Measurements from ENCODE around the gene ABCA1.
"Not testable (repeated sequence)": the region's sequence is repeated elsewhere in the genome, so short reads cannot be mapped to it uniquely, and the experiment has no call there.

ABCA1 gene

DNA sequence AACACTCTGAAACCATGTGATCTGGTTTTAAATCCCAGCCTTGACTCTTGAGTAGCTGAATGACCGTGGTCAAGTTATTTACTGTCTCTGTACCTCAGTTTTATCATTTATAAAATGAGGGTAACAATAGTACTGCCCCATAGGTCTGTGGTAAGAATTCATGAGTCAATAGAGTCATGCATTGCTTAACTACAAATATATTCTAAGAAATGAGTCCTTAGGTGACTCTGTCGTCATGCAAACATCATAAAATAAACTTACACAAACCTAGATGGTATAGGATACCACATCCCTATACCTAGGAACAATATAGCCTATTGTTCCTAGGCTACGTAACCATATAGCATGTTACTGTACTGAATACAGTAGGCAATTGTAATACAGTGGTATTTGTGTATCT lies 20.3 kb upstream of the ABCA1 start:
- DNase-seq: no peak

- DNase-seq: no peak
These were observed 16.9 kb upstream of the ABCA1 start for GRCh38 chr9:104944871-104945270.

- no peak for DNase-seq
These were observed 16.4 kb upstream of the ABCA1 start for GRCh38 chr9:104944356-104944755.

DNA sequence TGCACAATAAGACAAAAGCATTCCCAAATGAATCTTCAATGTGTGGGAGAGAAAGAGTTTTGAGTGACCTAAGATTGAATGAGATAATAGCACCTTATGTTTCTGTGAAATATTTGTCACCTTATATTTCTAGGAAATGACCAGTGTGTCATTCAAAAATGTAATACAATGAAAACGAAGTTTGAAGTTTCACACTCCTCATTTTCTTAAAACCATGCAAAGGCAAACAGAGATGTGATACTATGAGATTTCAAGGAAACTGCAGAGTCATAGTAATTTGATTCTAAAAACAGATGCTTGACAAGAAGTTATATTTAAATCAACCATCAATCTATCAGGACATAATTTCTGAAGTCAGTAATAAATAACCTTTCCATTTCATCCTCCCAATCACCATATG lies 13.6 kb upstream of the ABCA1 start:
- no peak for DNase-seq

GRCh38 chr9:104936291-104936690 lies 8.3 kb upstream of the ABCA1 start:
- no peak for DNase-seq

DNA sequence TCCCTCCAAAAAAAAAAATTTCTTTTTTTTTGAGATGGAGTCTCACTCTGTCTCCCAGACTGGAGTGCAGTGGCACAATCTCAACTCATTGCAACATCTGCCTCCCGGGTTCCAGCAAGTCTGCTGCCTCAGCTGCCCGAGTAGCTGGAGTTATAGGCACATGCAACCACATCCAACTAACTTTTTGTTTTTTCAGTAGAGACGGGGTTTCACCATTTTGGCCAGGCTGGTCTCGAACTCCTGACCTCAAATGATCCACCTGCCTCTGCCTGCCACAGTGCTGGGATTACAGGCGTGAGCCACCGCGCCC lies 7.5 kb upstream of the ABCA1 start:
- not testable (repeated sequence) for DNase-seq

DNA sequence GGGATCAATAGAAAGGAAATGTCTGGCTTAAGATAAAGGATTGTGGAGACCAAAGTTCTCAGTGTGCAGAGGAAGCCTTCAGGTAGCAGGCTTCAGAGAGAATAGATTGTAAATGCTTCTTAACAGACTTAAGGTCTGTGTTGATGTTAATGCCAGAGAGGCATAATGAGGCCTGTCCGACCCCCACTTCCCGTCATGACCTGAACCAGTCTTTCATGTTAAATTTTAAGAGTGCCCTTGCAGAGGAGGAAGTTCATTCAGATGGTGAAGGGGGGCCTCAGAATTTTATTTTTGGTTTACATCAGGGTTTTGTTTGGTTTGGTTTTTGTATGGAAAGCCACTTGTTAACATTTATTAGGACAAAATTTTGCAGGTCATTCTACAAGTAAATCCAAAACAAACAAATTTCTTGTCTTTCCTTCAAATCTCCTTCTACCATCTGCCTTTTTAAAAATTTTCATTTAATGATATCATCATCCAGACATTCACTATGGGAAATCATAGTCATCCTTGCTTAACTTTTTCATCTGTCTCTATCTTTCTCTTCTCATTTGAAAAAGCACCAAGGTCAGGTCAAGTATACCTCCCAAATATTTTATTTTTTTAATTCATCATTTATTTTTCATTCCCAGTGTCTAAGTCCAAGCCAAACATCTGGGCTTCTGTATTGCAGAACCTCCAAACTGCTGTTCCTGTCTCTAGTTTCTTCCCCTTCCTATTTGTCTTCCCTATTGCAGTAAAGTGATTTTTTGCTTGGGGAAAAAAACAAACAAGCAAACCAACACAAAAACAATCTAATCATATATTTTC lies 6.9 kb upstream of the ABCA1 start:
- no peak for DNase-seq

DNA sequence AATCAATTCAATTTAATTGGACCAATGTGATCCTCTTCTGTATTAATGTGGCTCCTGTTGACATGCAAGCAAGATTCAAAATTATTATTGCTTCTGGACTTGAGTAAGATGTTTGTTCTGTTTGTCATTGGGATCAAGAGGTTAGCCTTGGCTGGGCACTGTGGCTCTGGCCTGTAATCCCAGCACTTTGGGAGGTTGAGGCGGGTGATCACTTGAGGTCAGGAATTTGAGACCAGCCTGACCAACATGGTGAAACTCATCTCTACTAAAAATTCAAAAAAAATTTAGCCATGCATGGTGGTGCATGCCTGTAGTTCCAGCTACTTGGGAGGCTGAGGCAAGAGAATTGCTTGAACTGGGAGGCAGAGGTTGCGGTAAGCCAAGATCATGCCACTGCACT lies 5.1 kb upstream of the ABCA1 start:
- not testable (repeated sequence) for DNase-seq

DNA sequence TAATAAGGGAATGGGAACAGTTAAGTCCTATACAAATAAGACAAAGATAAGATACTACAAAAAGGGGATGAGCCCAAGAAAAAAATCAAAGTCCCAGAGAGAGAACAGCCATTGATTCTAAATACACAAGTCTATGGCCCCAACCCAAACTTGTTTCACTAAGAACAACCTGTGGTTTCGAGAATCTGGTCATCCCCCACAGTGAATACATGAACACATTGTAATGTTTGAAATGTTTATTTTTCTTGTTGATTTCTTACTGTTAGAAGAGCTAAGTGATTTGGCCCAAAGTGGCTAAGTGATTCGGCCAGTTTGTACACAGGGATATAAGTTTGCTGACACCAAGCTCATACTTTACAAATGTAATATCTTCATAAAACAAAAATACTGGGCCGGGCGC lies 3.3 kb upstream of the ABCA1 start:
- no peak for DNase-seq

- no peak for DNase-seq
These were observed 591 bp downstream of the ABCA1 start for GRCh38 chr9:104927216-104927911.

DNA sequence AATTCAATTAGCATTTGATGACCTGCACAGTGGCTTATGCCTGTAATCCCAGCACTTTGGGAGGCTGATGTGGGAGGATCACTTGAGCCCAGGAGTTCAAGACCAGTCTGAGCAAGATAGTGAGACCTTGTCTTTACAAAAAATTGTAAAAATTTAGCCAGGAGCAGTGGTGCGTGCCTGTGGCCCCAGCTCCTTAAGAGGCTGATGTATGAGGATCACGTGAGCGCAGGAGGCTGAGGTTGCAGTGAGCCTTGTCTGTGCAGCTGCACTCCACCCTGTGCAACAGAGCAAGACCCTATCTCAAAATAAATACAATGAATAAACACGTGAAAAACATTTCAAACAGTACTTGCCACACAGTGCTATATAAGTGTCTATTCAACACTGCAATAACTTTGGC lies 4.2 kb downstream of the ABCA1 start:
- no peak for DNase-seq

DNA sequence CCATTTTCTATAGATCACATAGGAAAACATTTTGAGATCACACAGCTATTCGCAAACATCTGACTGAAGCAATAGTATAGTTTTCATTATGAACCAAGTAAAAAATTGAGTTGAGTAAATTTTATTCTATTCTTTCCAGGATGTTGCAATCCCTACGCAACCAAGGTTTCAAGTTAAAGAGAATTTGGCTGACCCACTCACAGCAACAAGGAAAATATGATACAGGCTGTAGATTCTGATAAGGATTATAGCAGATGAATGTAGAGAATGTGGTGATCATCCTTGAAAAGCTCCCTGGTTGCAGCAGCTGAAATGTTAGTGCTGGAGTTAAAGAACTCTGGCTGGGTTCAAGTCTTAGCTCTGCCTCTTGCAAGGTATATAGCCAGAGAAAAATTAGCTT lies 4.7 kb downstream of the ABCA1 start:
- DNase-seq: no peak

DNA sequence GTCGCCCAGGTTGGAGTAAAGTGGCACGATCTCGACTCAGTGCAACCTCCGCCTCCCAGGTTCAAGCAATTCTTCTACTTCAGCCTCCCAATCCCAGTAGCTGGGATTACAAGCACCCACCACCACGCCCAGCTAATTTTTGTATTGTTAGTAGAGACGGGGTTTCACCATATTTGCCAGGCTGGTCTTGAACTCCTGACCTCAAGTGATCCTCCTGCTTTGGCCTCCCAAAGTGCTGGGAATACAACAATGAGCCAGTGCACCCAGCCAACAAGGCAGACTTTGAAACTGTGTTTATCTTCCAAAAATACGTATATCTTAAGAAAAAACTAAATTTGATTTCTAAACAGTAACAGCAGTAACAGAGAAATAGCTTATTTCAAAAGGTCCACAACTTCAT lies 5.2 kb downstream of the ABCA1 start:
- not testable (repeated sequence) for DNase-seq

- DNase-seq: no peak
These were observed 6.8 kb downstream of the ABCA1 start for GRCh38 chr9:104921067-104921741.

- DNase-seq: no peak
These were observed 12.2 kb downstream of the ABCA1 start for GRCh38 chr9:104915753-104916152.

- no peak for DNase-seq
These were observed 12.9 kb downstream of the ABCA1 start for GRCh38 chr9:104915049-104915448.

DNA sequence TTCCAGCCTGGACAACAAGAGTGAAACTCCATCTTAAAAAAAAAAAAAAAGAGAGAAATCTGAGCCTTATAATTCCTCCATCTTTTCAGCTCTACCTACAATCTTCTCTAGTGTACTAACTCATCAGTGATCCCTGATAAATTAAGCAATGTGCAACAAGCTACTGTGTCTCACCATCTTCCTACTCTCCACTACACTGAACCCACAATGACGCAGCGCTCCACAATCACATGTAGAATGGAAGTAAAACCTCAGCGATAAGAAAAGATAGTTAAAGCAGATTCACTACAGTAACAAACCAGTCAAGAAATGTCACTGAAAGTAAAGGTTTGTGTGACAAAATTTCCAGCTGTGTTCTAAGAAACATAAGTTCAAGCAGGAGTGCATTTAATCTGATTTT lies 13.5 kb downstream of the ABCA1 start:
- DNase-seq: no peak

- DNase-seq: no peak
These were observed 15.3 kb downstream of the ABCA1 start for GRCh38 chr9:104912606-104913005.

DNA sequence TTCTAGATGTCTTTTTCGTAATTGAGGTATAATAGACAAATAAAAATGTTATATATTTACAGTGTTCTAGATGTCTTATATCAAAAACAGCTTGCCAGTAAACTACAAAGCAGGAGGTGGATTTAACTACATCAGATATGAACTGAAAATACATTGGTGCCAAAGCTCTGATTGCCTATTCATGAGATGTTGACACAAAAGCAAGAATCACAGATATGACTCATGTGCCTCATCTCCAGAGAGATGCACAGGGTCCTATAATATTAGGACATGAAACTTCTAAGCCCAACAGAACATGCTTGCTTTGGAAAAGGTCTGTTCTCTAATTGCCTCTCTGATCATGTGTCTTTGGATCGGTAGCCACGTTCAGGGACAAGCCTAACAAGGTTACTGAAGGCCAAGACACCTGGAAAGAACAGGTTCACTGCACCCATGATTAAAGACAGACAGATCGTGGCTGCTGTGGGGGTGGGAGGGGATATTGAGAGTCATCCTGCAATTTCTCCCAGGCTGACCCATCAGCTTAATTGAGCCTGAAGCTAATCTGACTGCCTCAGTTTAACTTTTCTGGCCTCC lies 16.8 kb downstream of the ABCA1 start:
- no peak for DNase-seq

DNA sequence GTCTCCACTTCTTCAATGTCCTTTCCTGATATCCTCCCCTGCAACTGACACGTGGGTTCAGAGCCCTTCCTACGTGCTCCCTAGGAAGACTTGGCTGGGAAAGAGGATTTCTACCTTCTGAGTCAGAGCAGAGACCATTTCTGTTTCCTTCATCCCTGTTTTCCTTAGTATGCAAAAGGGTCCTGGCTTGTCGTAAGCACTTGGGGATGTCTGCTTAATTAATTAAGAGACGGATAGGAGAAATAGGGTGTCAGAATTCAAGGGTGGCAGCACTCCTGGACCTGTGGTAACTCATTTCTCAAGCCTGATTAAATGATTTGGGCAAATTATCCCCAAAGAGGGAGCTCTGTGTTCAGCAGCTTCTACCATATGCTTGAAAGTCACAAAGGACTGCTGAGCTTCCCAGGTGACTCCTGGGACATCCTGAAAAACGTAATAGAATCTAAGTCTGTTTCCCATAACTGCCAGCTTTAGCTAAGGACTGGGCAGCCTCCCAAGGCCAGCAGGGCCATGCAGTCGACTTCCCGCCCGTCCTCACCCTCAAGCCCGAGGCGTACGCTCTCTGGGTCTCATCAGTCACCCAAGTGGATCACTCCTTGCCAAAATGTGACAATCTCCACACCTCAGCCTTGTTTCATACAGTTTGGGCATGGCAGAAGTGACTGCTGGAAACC lies 20.5 kb downstream of the ABCA1 start:
- no peak for DNase-seq

DNA sequence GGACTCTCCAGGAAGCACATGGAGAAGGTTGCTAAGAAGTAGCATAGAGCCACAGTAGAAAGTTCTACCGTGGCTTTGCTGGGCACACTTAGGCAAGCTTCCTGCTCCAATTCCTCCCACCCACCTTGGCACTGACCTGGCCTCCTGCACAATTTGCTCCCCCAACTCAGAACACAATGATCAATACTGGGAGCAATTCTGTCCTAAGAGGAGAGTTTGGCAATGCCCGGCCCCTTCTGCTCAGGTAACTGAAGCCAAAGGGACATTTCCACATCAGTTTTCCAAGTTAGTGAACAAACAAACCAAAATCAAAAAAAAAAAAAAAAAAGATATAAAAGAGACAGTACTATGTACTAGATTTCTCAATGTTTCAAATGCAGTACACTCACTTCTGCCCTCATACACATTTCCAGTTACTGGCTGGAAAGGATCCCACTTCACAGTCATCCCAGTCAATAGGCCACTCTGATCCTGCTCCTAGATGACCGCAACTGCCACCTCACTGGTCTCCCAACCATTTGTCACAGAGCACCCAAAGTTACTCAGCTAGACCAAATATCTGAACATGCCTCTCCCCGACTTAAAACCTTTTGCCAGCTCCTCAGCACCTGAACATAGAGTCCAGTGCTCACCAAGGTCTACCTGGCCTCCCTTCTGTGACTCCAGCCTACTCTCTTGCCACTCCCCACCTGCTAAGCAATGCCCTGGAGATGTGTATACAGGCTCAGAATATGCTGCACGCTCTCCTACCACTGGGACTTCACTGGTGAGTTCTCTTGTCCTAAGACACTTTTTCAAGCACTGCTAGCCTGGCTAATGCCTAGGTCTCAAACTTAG lies 21.3 kb downstream of the ABCA1 start:
- DNase-seq: no peak

DNA sequence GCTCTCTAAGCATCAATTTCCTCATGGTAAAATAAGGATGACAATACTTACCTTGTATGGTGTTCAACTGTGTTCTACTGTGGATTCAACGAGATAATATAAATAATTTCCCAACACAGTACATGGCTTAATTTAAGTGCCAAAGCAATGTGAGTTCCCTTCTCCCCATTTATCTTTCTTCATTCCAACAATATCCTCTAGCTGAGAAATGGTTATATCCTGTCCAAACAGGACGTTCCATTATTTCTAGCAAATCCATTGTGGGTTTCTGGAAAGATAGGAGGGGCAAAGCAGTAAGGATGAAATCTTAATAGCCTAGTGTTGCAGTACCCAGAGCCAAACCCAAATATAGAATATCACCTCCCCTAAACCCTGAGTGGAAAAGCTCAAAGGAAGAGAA lies 22.0 kb downstream of the ABCA1 start:
- no peak for DNase-seq

All from NK-92 treated with Interleukin-12 subunit alpha and Interleukin-12 subunit beta, amount 100 ng/mL, for 24 hours (cell line).